GM12878 (cell line): ENCODE data around the gene JMJD6. TPM values are rescaled to one million over a fixed set of nuclear protein-coding genes. Genes with fewer than 3 reads are reported as not detected.

Source experiments
- ATAC-seq: fragments of 200-7000 bp; cut with Tn5 transposase; 3 replicates; pipeline ENCODE4 v1.9.1; 2020; ENCODE audit warnings: mild to moderate bottlenecking, moderate library complexity
- BruUV-seq: library from RNA; stranded (reverse); fragments of 400-500 nt; replicated peaks from 2 replicates; lab custom pipeline; 2021; lab: Mats Ljungman, UMichigan
- CTCF ChIA-PET: fragments of 300-600 bp; sonication (Branson Sonifier 250); formaldehyde crosslinking; extraction: SDS; loops from one replicate; lab custom pipeline; 2021; ENCODE audit warnings: inconsistent platforms; lab: Yijun Ruan, JAX
- POLR2A ChIA-PET: fragments of 350-600 bp; formaldehyde crosslinking; extraction: SDS; loops from one replicate; lab custom pipeline; 2021; ENCODE audit warnings: inconsistent platforms; lab: Charles Lee
- RAD21 ChIA-PET: fragments of 300-600 bp; sonication (Branson Sonifier 250); formaldehyde crosslinking; loops from one replicate; lab custom pipeline; 2023; ENCODE audit warnings: antibody characterized with exemption; ENCODE audit not compliant: unreplicated experiment; lab: Charles Lee
- SMC1A ChIA-PET: fragments of 300-600 bp; sonication (Branson Sonifier 250); formaldehyde crosslinking; loops from one replicate; lab custom pipeline; 2023; ENCODE audit not compliant: unreplicated experiment, uncharacterized antibody; lab: Charles Lee
- DNase-seq: peaks from one replicate; pipeline ENCODE4 v3.0.0-alpha.2; 2011; ENCODE audit warnings: low read depth, low spot score
- FAIRE-seq: peaks from 3 replicates; lab custom pipeline; 2011; peaks lifted over from hg19 to GRCh38; lab: Jason Lieb, UNC
- H2AFZ ChIP-seq: 2 replicates; pipeline ENCODE4 v1.6.0; 2011; ENCODE audit warnings: low read depth, low read length, control low read depth; ENCODE audit not compliant: control insufficient read depth
- H3K27ac ChIP-seq: 2 replicates; pipeline ENCODE4 v1.5.1; 2011; ENCODE audit warnings: control low read depth; ENCODE audit not compliant: control insufficient read depth, insufficient read depth
- H3K27me3 ChIP-seq, 2 experiments: replicated peaks in 1 of 2; 2 replicates each; pipeline versions ENCODE4 v1.6.0 to v1.6.1; 2011; ENCODE audit warnings: low read length in 1 of 2; ENCODE audit not compliant: control insufficient read depth in 2 of 2, insufficient read depth in 2 of 2
- H3K36me3 ChIP-seq, 2 experiments: 2 replicates each; pipeline ENCODE4 v1.5.1; 2011; ENCODE audit warnings: low read length in 1 of 2; ENCODE audit not compliant: control insufficient read depth in 2 of 2, insufficient read depth in 2 of 2
- H3K4me1 ChIP-seq: 2 replicates; pipeline ENCODE4 v1.6.1; 2011; ENCODE audit warnings: mild to moderate bottlenecking, low read length, moderate library complexity, mixed read lengths; ENCODE audit not compliant: control insufficient read depth, insufficient read depth
- H3K4me2 ChIP-seq: 2 replicates; pipeline ENCODE4 v1.6.0; 2011; ENCODE audit warnings: control low read depth; ENCODE audit not compliant: control insufficient read depth, insufficient read depth
- H3K4me3 ChIP-seq: fragments of 200-600 bp; sonication (generic); 2 replicates; pipeline ENCODE4 v1.5.1; 2016
- H3K79me2 ChIP-seq: 2 replicates; pipeline ENCODE4 v1.6.0; 2011; ENCODE audit warnings: low read length; ENCODE audit not compliant: control insufficient read depth, insufficient read depth
- H3K9ac ChIP-seq: 2 replicates; pipeline ENCODE4 v1.8.0; 2011; ENCODE audit warnings: low read length, control low read depth, mixed read lengths; ENCODE audit not compliant: control insufficient read depth, insufficient read depth
- H3K9me3 ChIP-seq: replicated peaks from 3 replicates; pipeline ENCODE4 v1.5.1; 2011; ENCODE audit warnings: mild to moderate bottlenecking, low read length; ENCODE audit not compliant: control insufficient read depth, insufficient read depth
- H4K20me1 ChIP-seq: 2 replicates; pipeline ENCODE4 v1.6.0; 2011; ENCODE audit not compliant: control insufficient read depth, insufficient read depth
- EP300 ChIP-seq, 2 experiments: fragments of 150-350 bp in 1 of 2; IDR thresholded peaks; 2 replicates each; pipeline ENCODE4 v1.6.1; 2011 to 2012; ENCODE audit warnings: low read depth in 2 of 2, low read length in 2 of 2, borderline replicate concordance in 1 of 2, improper control_type of control experiment in 1 of 2, inconsistent platforms in 1 of 2; ENCODE audit not compliant: control insufficient read depth in 1 of 2
- EZH2 ChIP-seq: IDR thresholded peaks from 2 replicates; pipeline ENCODE4 v1.6.1; 2012; ENCODE audit warnings: low read depth, mild to moderate bottlenecking, control low read depth, inconsistent platforms, low read length, borderline replicate concordance; ENCODE audit not compliant: control insufficient read depth
- MEF2B ChIP-seq: fragments of 450-650 bp; IDR thresholded peaks from 2 replicates; pipeline ENCODE4 v1.6.1; 2018; ENCODE audit warnings: mild to moderate bottlenecking, moderate library complexity; ENCODE audit not compliant: partially characterized antibody, poor library complexity, severe bottlenecking
- YBX1 ChIP-seq: fragments of 450-650 bp; IDR thresholded peaks from 2 replicates; pipeline ENCODE4 v1.6.1; 2016; ENCODE audit warnings: antibody characterized with exemption
- ZBED1 ChIP-seq: IDR thresholded peaks from 2 replicates; pipeline ENCODE4 v1.6.1; 2016; ENCODE audit warnings: borderline replicate concordance
- ZNF217 ChIP-seq: fragments of 450-650 bp; IDR thresholded peaks from 2 replicates; pipeline ENCODE4 v1.6.1; 2017; ENCODE audit warnings: antibody characterized with exemption, mild to moderate bottlenecking
- WGBS: methylation state at CpG from one replicate; pipeline ENCODE4 v1.1.6; 2016; ENCODE audit warnings: low lambda C conversion rate; ENCODE audit not compliant: insufficient replicate concordance, insufficient coverage; ENCODE audit errors: missing lambda C conversion rate; 5-methylcytosine and 5-hydroxymethylcytosine counted together
- in situ Hi-C: fragments of 300-500 bp; cut with MboI; formaldehyde crosslinking; loops from 9 replicates; pipeline ENCODE4 v1.14.3; 2018; ENCODE audit warnings: mixed read lengths
- intact Hi-C: fragments of 100-400 bp; cut with micrococcal nuclease; formaldehyde crosslinking; loops from one replicate; pipeline ENCODE4 v1.14.2; 2022; ENCODE audit not compliant: unreplicated experiment
- polyA plus RNA-seq, 11 experiments: library from polyadenylated mRNA; depleted of rRNA in 4 of 11; unstranded in 6 of 11; stranded (reverse) in 5 of 11; fragments of >200 nt; fragmentation: Nextera tagmentation in 4 of 11; fragmentation: Illumina TruSeq in 1 of 11; extraction: Ambion mirVana in 4 of 11; extraction: Trizol in 1 of 11; gene quantifications; 1 replicate in 1 of 11; 2 replicates in 10 of 11; pipeline versions ENCODE4 v1.2.1 to v1.2.3, GENCODE V29; 2011 to 2016; ENCODE audit warnings: inconsistent platforms in 2 of 11, missing spikeins in 2 of 11, low read depth in 1 of 11
- total RNA-seq, 4 experiments: library from RNA; depleted of rRNA in 3 of 4; stranded (reverse); fragments of >200 nt in 3 of 4; fragmentation: Illumina TruSeq in 1 of 4; extraction: Trizol in 1 of 4; gene quantifications; 2 replicates each; pipeline versions ENCODE4 v1.2.1 to v1.2.3, GENCODE V29; 2013 to 2021

Gene JMJD6
- total and polyA plus RNA-seq, 10 of the 15 experiments (the other 5 are each of a cell fraction or from before 2014, with no cell fraction given), result 1.2 to 36.0 (median 22.2) TPM

- POLR2A ChIA-PET, result no interaction called here
- BruUV-seq, result no TSS peak
- intact Hi-C loops, result no loop called here
These were observed 41.6 kb downstream of the JMJD6 start for GRCh38 chr17:76684756-76685155.

DNA sequence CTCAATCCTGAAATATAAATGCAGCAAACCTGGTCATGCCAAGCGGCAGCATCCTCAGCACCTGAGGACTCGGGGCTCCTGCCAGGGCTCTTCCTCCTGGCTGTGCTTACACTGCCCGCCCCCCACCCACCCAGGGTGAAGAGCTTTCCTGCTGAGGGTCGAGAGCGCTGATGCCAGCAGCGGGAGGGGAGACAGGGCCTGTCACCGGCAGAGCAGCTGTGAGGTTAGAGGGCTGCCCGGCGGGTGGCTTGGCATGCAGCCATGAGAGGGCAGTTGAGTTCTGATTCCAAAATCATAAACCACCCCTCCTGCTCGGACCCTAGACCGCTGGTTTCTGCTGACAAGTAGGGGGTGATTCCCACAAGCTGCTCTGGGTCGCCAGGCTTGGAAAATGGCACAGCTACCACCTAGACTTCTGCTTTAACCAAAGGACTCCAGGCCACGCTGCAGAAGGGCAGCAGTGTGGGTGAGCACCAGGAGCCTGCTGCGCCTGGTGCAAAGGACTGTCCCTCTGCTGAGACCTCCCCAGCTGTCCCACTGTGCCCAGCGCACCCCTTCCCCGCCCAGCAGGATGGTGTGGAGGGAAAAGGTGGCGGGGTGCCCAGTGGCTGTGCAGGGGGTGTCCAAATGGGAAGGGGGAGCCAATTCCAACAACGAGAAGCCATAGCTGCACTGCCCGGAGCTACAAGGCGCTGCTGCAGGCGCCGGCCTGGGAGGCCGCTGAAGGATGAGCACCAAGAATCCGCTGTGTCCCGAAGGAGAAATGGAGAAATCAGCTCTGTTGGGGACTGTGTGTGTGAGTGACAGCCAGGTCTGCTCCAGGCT is 42.3 kb downstream of the JMJD6 start:
- CTCF ChIA-PET, result interaction anchor here (1.0 to 3.9 kb wide), 3 partner anchors 29 to 89 kb away, joined by 3 to 37 read pairs (median 9); no protein-coding TSS in a partner anchor
- Histone ChIP-seq H3K27me3 (peaks cover 0 to 1% of the 10 kb centered on the region in 2 experiments; a peak in 2 of 4 replicates), H3K9me3 (no peaks in the 10 kb centered on the region), H4K20me1 (no peaks in the 10 kb centered on the region), H3K27ac (no peak overlapping the region), H3K4me1 (no peaks in the 10 kb centered on the region), H3K36me3 (no peaks in the 10 kb centered on the region), H3K4me2 (no peak overlapping the region), H3K79me2 (no peaks in the 10 kb centered on the region), H3K4me3 (no peak overlapping the region), H3K9ac (no peak overlapping the region), H2AFZ (no peak overlapping the region)
- BruUV-seq, result no TSS peak
- TF ChIP-seq ZNF217, result no peak
- TF ChIP-seq EP300 (IDR thresholded peaks at IDR 0.05; ENCODE audit: borderline replicate concordance in 1 of 2, control insufficient read depth in 1 of 2, low read depth in 2 of 2, low read length in 2 of 2), result no peak
- TF ChIP-seq YBX1, result no peak
- intact Hi-C loops (no loop called here), in situ Hi-C loops (loop anchor here (5.0 kb wide), 1 partner anchor 162 kb away; no protein-coding TSS in a partner anchor)
- POLR2A ChIA-PET, result no interaction called here
- RAD21 ChIA-PET, result no interaction called here
- no peak for ATAC-seq
- no peak for DNase-seq
- 46% methylated on average over 25 of the region's 25 CpGs for WGBS
- FAIRE-seq, result no peak
- SMC1A ChIA-PET, result no interaction called here

More at GRCh38 chr17:76684756-76685155, 41.6 kb downstream of the JMJD6 start:
- no peaks in the 10 kb centered on the region for H4K20me1 ChIP-seq
- ATAC-seq (no peak), FAIRE-seq (no peak), DNase-seq (no peak)
- no peak overlapping the region for H3K4me3 ChIP-seq
- no peak overlapping the region for H2AFZ ChIP-seq
- TF ChIP-seq EZH2 (no peak), MEF2B (no peak), ZBED1 (no peak)
- in situ Hi-C loops, result loop anchor here (5.0 kb wide), 1 partner anchor 162 kb away; no protein-coding TSS in a partner anchor
- ChIA-PET CTCF (interaction anchor here (1.0 to 3.0 kb wide), 2 partner anchors 29 to 90 kb away, joined by 3 to 9 read pairs; no protein-coding TSS in a partner anchor), RAD21 (no interaction called here), SMC1A (no interaction called here)
- H3K4me2 ChIP-seq, result no peak overlapping the region
- H3K27ac ChIP-seq, result no peak overlapping the region
- no peaks in the 10 kb centered on the region for H3K4me1 ChIP-seq
- 34% methylated on average over 7 of the region's 7 CpGs for WGBS
- H3K9ac ChIP-seq, result no peak overlapping the region
- no peaks in the 10 kb centered on the region for H3K36me3 ChIP-seq
- no peaks in the 10 kb centered on the region for H3K79me2 ChIP-seq
- peaks cover 0 to 1% of the 10 kb centered on the region in 2 experiments; a peak in 2 of 4 replicates for H3K27me3 ChIP-seq
- H3K9me3 ChIP-seq, result no peaks in the 10 kb centered on the region
